ENCODE results near the gene DIPK1A.
A peak's percentile ranks its signal among the peaks of the same experiment; 100 is the strongest.

The DIPK1A gene

GRCh38 chr1:92870591-92870990 lies 90.7 kb downstream of the DIPK1A start:
- DNase-seq: no peak

- no peak for DNase-seq
Observed at GRCh38 chr1:92864131-92864530, 97.1 kb downstream of the DIPK1A start.

- DNase-seq: no peak
Observed at GRCh38 chr1:92862605-92863004, 98.7 kb downstream of the DIPK1A start.

- DNase-seq: no peak
Observed at GRCh38 chr1:92859400-92860039, 101.7 kb downstream of the DIPK1A start.

DNA sequence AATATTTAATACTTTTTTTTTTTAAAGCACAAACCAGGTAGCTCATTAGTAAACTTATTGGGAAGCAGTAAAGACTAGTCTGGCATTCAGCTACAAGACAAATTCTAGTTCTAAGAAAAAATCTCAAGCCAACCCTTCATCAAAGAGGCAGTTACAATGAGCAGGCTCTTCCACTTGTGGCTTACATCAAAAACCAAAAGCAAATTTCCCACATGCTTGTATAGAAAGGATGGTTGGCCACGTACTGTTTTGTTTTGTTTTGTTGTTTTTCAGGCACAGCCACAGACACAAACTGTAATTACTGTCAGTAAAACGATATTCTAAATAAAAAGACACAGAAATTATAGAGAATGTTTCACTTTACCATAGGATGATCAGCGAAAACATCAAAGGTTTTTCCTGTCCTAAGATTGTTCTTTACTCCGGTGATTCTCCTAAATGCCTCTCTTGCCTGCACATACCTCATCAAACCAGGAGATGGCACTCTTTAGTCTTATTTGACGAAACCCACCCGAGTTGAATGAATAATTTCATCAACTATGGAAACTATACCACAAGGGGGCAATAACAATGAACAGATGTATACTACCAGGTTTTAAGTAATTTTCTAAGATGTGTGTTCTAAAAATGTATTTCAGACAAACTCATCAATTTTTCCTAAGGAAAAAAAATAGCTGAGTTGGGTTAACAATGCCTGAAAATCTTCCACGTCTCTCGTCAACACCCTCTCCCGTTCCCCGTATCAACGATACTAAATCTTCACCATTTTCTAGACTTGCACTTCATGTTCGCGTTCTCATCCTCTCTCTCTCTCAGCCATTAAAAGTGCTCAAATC lies 102.5 kb downstream of the DIPK1A start:
- peak; percentile 56 to 86 for DNase-seq

DNA sequence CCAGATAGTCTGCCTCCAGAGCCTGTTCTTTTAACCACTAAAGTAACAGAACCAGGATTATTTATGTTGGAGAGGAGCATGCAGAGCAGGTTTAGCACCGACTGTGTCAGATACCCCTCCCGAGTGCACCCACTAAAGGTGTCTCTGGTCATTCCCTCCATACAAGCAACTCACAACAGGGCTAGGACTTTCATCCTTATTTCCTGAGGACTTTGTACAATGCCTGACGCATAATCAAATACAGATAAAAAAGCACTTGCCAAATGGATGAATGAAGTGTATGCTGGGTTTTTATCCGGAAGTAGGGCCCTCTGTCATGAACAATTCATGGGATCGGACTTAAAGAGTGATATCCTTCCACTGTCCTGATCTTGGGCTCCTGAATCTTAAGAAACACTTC lies 103.4 kb downstream of the DIPK1A start:
- DNase-seq: no peak

GRCh38 chr1:92855236-92855635 lies 106.0 kb downstream of the DIPK1A start:
- no peak for DNase-seq

- DNase-seq: no peak
Observed at GRCh38 chr1:92854101-92854785, 107.0 kb downstream of the DIPK1A start.

DNA sequence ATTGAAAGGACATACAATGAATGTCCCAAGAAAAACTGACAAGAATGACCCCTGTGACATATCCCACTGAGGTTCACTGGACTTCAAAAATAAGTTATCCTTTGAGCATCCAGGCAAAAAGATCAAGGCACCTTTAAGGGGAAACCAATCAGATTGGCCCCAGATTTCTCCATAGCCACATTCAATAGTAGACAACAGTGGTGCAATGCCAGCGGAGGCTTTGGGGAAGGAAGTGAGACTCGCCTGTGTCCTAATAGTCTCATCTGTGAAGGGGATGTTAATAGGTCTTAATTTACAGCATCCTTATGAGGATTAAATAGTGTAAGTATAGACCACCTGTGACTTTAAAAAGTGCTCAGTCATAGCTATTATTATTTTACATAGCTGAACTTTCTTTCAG lies 108.0 kb downstream of the DIPK1A start:
- peak in 1 of 2 donors; percentile 33 for DNase-seq

DNA sequence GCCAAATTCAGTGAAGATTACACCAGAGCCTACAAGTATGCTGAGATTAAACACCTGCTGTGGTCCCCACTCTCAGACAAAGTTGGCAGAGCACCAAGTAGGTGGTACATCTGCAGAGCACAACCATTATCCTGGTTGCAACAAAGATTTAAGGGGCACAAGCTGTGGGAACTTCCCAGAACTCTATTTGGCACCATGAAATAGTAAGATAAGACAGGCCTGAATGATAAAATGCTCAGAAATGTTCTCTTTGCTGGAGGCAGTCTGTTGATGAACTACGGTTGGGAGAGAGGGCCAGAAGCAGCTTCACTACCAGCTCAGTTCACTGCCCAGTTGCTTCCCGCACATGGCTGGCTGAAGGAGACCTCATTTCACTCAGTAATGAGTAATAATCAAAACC lies 109.5 kb downstream of the DIPK1A start:
- DNase-seq: no peak

DNA sequence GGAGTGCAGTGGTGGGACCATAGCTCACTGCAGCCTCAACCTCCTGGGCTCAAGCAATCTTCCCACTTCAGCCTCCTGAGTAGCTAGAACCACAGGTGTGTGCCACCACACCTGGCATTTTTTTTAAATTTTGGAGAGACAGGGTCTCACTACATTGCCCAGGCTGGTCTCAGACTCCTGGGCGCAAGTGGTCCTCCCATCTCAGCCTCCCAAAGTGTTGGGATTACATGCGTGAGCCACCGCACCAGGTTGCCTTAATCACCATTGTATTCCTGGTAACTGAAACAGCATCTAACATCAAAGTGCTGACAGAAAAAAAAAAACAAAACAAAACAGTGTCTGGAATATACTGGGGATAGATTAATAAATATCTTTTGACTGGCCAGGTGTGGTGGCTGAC lies 111.2 kb downstream of the DIPK1A start:
- no peak for DNase-seq

GRCh38 chr1:92848201-92848600 lies 113.1 kb downstream of the DIPK1A start:
- DNase-seq: no peak

GRCh38 chr1:92845908-92846307 lies 115.4 kb downstream of the DIPK1A start:
- DNase-seq: no peak

GRCh38 chr1:92844439-92844838 lies 116.8 kb downstream of the DIPK1A start:
- no peak for DNase-seq

DNA sequence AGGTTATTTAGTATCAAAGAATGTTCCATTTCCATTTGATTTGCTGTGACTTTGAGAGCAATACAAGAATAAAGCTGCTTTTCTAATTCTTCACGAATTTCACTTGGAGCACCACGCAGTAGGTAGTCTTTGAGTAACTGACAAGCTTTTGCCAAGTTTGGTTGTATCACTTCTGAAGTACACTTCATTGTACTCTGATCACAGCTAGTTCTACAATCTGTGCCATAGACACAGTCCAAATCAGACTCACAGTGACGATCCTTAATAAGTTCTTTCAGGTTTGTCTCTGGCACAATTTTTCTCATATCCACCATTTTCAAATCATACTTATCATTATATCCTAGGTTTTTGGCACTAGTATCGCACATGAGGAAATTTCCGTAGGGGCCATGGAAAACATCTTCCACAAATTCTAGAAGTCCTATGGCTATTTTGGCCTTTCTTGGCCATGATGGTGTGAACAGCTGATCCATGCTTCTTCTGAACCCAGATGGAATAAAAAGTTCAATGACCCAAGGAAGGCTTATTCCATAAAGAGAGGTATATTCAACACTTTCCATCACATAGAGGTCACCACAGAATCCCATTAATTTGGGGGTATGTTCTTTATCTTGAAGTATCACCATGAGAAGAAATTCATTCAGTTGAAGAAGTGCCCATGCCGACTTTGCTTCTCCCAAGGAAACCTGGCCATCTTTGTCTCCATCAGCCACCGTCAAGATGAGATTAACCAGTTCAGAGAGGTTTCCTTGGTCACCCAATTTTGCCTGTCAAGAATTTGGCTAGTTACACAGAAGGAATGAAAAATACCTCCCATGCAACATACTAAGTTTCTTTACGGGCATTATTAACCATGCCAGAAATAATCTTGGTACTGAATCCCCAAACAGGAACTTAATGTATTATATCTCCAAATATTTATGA lies 117.6 kb downstream of the DIPK1A start:
- DNase-seq: no peak

- no peak for DNase-seq
Observed at GRCh38 chr1:92843046-92843423, 118.2 kb downstream of the DIPK1A start.

DNA sequence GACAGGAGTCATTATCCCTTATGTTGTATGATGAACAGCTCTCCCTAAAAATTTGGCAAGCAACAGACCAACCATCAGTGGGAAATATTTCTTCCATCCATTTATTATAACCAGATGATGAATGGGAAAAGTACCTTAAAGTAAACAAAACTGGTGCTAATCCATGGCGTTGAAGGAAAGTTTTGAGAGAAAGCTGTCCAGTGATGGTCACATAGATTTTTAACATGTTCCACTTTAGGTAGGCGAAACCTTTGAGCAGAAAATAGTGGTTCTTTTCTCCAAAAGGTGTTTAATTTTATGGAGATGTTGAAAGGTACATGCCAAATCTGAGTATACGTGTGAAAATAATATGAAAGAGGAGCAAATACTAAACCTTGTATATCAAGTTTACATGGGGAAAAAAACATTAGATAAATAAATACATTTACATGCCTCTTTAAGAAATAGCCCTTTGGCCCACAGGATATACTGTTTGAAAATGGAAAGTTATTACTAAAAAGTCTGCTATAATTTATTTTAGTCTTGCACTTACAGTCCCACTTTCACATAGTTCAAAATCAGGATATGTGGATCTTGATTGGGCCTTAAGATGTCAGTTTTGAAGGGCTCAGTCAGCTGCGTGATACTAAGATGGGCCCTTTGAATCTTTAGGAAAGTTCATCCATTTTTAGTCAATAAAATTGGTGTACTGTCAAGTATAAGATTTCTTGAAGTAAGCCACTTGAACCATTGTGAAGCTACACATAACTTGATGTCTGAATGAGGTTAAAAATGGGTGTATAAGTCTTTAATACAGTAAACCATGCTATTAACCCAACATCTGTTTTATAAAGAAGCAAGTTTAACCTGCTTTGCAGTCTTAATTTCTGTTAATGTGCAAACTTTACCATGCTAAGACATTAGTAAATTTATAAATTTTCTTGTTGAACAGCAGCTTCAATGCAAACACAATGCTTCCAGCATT lies 118.9 kb downstream of the DIPK1A start:
- DNase-seq: no peak

GRCh38 chr1:92840600-92840999 lies 120.7 kb downstream of the DIPK1A start:
- DNase-seq: no peak

DNA sequence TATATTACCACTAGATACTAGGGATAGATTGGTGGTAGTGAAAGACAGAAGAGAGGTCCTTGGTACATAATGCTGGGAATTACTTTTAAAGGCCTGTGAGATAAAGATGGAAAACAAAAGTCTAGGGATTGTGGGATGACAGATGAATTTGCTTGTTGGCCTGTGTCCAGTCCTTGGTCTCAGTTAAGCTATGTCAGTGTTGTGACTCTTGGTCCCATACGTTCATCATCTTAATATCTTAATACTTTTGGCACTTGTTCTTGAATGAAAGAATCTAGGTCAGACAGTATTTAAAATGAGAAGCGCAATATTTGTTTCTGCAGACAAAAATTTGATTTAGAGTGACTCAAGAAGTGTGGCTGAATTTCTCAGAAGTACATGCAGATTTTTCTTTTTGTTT lies 121.8 kb downstream of the DIPK1A start:
- DNase-seq: no peak

GRCh38 chr1:92838519-92838918 lies 122.7 kb downstream of the DIPK1A start:
- DNase-seq: no peak

- no peak for DNase-seq
Observed at GRCh38 chr1:92837062-92837461, 124.2 kb downstream of the DIPK1A start.

GRCh38 chr1:92834617-92835016 lies 126.6 kb downstream of the DIPK1A start:
- no peak for DNase-seq
